Neural progenitor cell (in vitro differentiated cells): ENCODE measurements around the gene ZNF488. TPM values are rescaled to one million over a fixed set of nuclear protein-coding genes. Genes with fewer than 3 reads are reported as not detected.
A peak's percentile ranks its signal among the peaks of the same experiment; 100 is the strongest.

Source experiments
- DNase-seq: peaks from one replicate; pipeline ENCODE4 v3.0.0-alpha.2; 2016; ENCODE audit warnings: low spot score
- H2AFZ ChIP-seq: fragments of 200-600 bp; sonication (generic); replicated peaks from 2 replicates; pipeline ENCODE4 v1.6.1; 2016; ENCODE audit warnings: antibody characterized with exemption
- H3F3A ChIP-seq: fragments of 200-600 bp; sonication (generic); 2 replicates; pipeline ENCODE4 v1.6.1; 2016; ENCODE audit warnings: antibody characterized with exemption, low read depth
- H3K27ac ChIP-seq: fragments of 200-600 bp; sonication (generic); 2 replicates; pipeline ENCODE4 v1.5.1; 2016; ENCODE audit warnings: mild to moderate bottlenecking
- H3K27me3 ChIP-seq: fragments of 200-600 bp; sonication (generic); 2 replicates; pipeline ENCODE4 v1.6.1; 2016; ENCODE audit warnings: mild to moderate bottlenecking, moderate library complexity
- H3K36me3 ChIP-seq: fragments of 200-600 bp; sonication (generic); 2 replicates; pipeline ENCODE4 v1.5.1; 2016
- H3K4me1 ChIP-seq: fragments of 200-600 bp; sonication (generic); 2 replicates; pipeline ENCODE4 v1.6.1; 2016; ENCODE audit warnings: mixed run types
- H3K4me2 ChIP-seq: fragments of 200-600 bp; sonication (generic); 2 replicates; pipeline ENCODE4 v1.6.1; 2016
- H3K4me3 ChIP-seq: fragments of 200-600 bp; sonication (generic); 2 replicates; pipeline ENCODE4 v1.5.1; 2016
- H3K79me2 ChIP-seq: fragments of 200-600 bp; sonication (generic); 2 replicates; pipeline ENCODE4 v1.6.1; 2016; ENCODE audit warnings: low read depth
- H3K9ac ChIP-seq: fragments of 200-600 bp; sonication (generic); 2 replicates; pipeline ENCODE4 v1.6.1; 2016
- H3K9me3 ChIP-seq: fragments of 200-600 bp; sonication (generic); 2 replicates; pipeline ENCODE4 v1.5.1; 2016; ENCODE audit warnings: low read depth
- H4K20me1 ChIP-seq: fragments of 200-600 bp; sonication (generic); 2 replicates; pipeline ENCODE4 v1.6.1; 2016; ENCODE audit warnings: low read depth
- H3K27ac Mint-ChIP-seq: 3 replicates; pipeline ENCODE4 v1.8.0; 2021; ENCODE audit warnings: mixed read lengths
- H3K27me3 Mint-ChIP-seq: 2 replicates; pipeline ENCODE4 v1.8.0; 2022; ENCODE audit warnings: low read depth, mild to moderate bottlenecking, inconsistent platforms, moderate library complexity, mixed read lengths; ENCODE audit not compliant: insufficient read depth
- H3K36me3 Mint-ChIP-seq: 3 replicates; pipeline ENCODE4 v1.8.0; 2021; ENCODE audit warnings: mixed read lengths
- H3K4me1 Mint-ChIP-seq: 3 replicates; pipeline ENCODE4 v1.8.0; 2021; ENCODE audit warnings: mixed read lengths
- H3K4me3 Mint-ChIP-seq: 3 replicates; pipeline ENCODE4 v1.8.0; 2021; ENCODE audit warnings: mild to moderate bottlenecking, moderate library complexity, mixed read lengths
- H3K9me3 Mint-ChIP-seq: 3 replicates; pipeline ENCODE4 v1.8.0; 2020; ENCODE audit warnings: mixed read lengths
- EZH2 ChIP-seq: fragments of 200-600 bp; sonication (generic); IDR thresholded peaks from 2 replicates; pipeline ENCODE4 v1.6.1; 2017; ENCODE audit warnings: antibody characterized with exemption, mild to moderate bottlenecking, moderate library complexity
- EZH2phosphoT487 ChIP-seq: fragments of 200-600 bp; sonication (generic); IDR thresholded peaks from 2 replicates; pipeline ENCODE4 v1.6.1; 2017; ENCODE audit warnings: antibody characterized with exemption
- total RNA-seq: library from RNA; depleted of rRNA; stranded (reverse); fragments of >200 nt; gene quantifications from 2 replicates; pipeline ENCODE4 v1.2.3, GENCODE V29; 2015; ENCODE audit warnings: low replicate concordance
- TF ChIP-seq, protein P1 (sequence below): fragments of 200-600 bp; sonication (generic); IDR thresholded peaks from 2 replicates; pipeline ENCODE4 v1.5.1; 2017; ENCODE audit warnings: antibody characterized with exemption, mild to moderate bottlenecking

Gene ZNF488
- total RNA-seq, 1 donor from 2014 or later, result not detected

DNA sequence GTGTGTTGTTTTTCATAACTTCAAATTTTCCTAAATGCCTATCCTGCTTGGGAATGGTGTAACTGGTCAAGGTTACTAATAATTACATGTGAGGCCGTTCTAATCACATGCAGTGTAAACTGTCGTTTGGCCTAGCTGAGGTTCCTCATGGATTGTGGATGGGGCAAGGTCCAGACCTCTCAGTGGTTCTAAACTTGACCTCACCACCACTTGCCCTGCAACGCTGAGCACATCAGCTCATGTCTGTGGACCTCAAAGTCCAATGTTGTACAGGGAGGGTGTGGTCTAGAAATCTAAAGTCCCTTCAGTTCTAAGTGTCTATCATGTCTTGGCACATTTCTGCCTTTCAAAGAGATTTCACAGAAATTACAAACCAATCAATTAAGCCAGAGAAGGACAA lies 20.3 kb downstream of the ZNF488 start:
- no peak overlapping the region for H3K4me2 ChIP-seq
- no peaks in the 10 kb centered on the region for H3F3A ChIP-seq
- H3K27ac ChIP-seq, result no peak overlapping the region
- peaks cover 2% of the 10 kb centered on the region for H3K9me3 Mint-ChIP-seq
- no peak overlapping the region for H3K9ac ChIP-seq
- no peaks in the 10 kb centered on the region for H3K79me2 ChIP-seq
- H4K20me1 ChIP-seq, result no peaks in the 10 kb centered on the region
- H3K36me3 ChIP-seq, result no peaks in the 10 kb centered on the region
- no peak for DNase-seq
- TF ChIP-seq, protein P1, sequence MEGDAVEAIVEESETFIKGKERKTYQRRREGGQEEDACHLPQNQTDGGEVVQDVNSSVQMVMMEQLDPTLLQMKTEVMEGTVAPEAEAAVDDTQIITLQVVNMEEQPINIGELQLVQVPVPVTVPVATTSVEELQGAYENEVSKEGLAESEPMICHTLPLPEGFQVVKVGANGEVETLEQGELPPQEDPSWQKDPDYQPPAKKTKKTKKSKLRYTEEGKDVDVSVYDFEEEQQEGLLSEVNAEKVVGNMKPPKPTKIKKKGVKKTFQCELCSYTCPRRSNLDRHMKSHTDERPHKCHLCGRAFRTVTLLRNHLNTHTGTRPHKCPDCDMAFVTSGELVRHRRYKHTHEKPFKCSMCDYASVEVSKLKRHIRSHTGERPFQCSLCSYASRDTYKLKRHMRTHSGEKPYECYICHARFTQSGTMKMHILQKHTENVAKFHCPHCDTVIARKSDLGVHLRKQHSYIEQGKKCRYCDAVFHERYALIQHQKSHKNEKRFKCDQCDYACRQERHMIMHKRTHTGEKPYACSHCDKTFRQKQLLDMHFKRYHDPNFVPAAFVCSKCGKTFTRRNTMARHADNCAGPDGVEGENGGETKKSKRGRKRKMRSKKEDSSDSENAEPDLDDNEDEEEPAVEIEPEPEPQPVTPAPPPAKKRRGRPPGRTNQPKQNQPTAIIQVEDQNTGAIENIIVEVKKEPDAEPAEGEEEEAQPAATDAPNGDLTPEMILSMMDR, result no peak
- TF ChIP-seq EZH2phosphoT487 (no peak), EZH2 (no peak)
- H3K4me1 ChIP-seq, result no peaks in the 10 kb centered on the region
- no peak overlapping the region for H3K4me3 Mint-ChIP-seq
- no peaks in the 10 kb centered on the region for H3K4me1 Mint-ChIP-seq
- H3K27ac Mint-ChIP-seq, result no peak overlapping the region
- H3K4me3 ChIP-seq, result no peak overlapping the region
- no peaks in the 10 kb centered on the region for H3K9me3 ChIP-seq
- no peaks in the 10 kb centered on the region for H3K36me3 Mint-ChIP-seq
- H2AFZ ChIP-seq, result no peak overlapping the region
- no peaks in the 10 kb centered on the region for H3K27me3 ChIP-seq
- H3K27me3 Mint-ChIP-seq, result no peaks in the 10 kb centered on the region

- Histone ChIP-seq H3K27me3 (no peaks in the 10 kb centered on the region), H3K9ac (no peak overlapping the region), H3F3A (no peaks in the 10 kb centered on the region), H3K36me3 (no peaks in the 10 kb centered on the region), H4K20me1 (no peaks in the 10 kb centered on the region), H3K9me3 (no peaks in the 10 kb centered on the region), H3K79me2 (no peaks in the 10 kb centered on the region), H3K4me2 (no peak overlapping the region), H2AFZ (no peak overlapping the region), H3K27ac (no peak overlapping the region), H3K4me1 (no peaks in the 10 kb centered on the region), H3K4me3 (no peak overlapping the region)
- no peaks in the 10 kb centered on the region for H3K4me1 Mint-ChIP-seq
- no peak overlapping the region for H3K27ac Mint-ChIP-seq
- no peaks in the 10 kb centered on the region for H3K36me3 Mint-ChIP-seq
- no peak overlapping the region for H3K4me3 Mint-ChIP-seq
- DNase-seq, result no peak
- H3K9me3 Mint-ChIP-seq, result peaks cover 2% of the 10 kb centered on the region
- TF ChIP-seq, protein P1, result no peak
- TF ChIP-seq EZH2phosphoT487 (no peak), EZH2 (no peak)
- H3K27me3 Mint-ChIP-seq, result no peaks in the 10 kb centered on the region
These were observed 21.9 kb downstream of the ZNF488 start for GRCh38 chr10:47362199-47362598.

GRCh38 chr10:47361293-47361692 lies 22.8 kb downstream of the ZNF488 start:
- H4K20me1 ChIP-seq, result no peaks in the 10 kb centered on the region
- H3K27me3 Mint-ChIP-seq, result no peaks in the 10 kb centered on the region
- H3K9me3 ChIP-seq, result no peaks in the 10 kb centered on the region
- H3K36me3 Mint-ChIP-seq, result no peaks in the 10 kb centered on the region
- peak overlapping the region; percentile 82 for H2AFZ ChIP-seq
- H3K9ac ChIP-seq, result no peak overlapping the region
- no peak overlapping the region for H3K4me3 ChIP-seq
- H3K9me3 Mint-ChIP-seq, result no peaks in the 10 kb centered on the region
- no peak for TF ChIP-seq EZH2
- TF ChIP-seq, protein P1, result peak; percentile 93
- TF ChIP-seq EZH2phosphoT487, result no peak
- DNase-seq, result peak; percentile 81
- H3K27me3 ChIP-seq, result no peaks in the 10 kb centered on the region
- H3F3A ChIP-seq, result no peaks in the 10 kb centered on the region
- no peaks in the 10 kb centered on the region for H3K36me3 ChIP-seq
- H3K4me3 Mint-ChIP-seq, result no peak overlapping the region
- no peak overlapping the region for H3K27ac Mint-ChIP-seq
- H3K27ac ChIP-seq, result no peak overlapping the region
- no peaks in the 10 kb centered on the region for H3K4me1 Mint-ChIP-seq
- H3K4me2 ChIP-seq, result no peak overlapping the region
- no peaks in the 10 kb centered on the region for H3K4me1 ChIP-seq
- no peaks in the 10 kb centered on the region for H3K79me2 ChIP-seq
